RWPE1 (cell line): ENCODE measurements around the gene PLCB2.

Experiments used
- CTCF ChIA-PET: fragments of 350-600 bp; sonication (Branson Sonifier 250); formaldehyde crosslinking; extraction: SDS; loops from one replicate; lab custom pipeline; 2021; lab: Yijun Ruan, JAX
- POLR2A ChIA-PET: fragments of 400-600 bp; formaldehyde crosslinking; extraction: SDS; loops from one replicate; lab custom pipeline; 2020; ENCODE audit warnings: antibody characterized with exemption; ENCODE audit not compliant: low non-redundant PET; lab: Yijun Ruan, JAX
- DNase-seq: peaks from one replicate; pipeline ENCODE4 v3.0.0; 2012; ENCODE audit warnings: low spot score
- H3K27ac ChIP-seq: fragments of 450-650 bp; 2 replicates; pipeline ENCODE4 v1.5.1; 2017
- TF ChIP-seq, protein P1 (sequence below): fragments of 450-650 bp; conservative IDR thresholded peaks from 2 replicates; pipeline ENCODE4 v1.5.1; 2017; ENCODE audit warnings: low read depth, mild to moderate bottlenecking

Gene PLCB2

DNA sequence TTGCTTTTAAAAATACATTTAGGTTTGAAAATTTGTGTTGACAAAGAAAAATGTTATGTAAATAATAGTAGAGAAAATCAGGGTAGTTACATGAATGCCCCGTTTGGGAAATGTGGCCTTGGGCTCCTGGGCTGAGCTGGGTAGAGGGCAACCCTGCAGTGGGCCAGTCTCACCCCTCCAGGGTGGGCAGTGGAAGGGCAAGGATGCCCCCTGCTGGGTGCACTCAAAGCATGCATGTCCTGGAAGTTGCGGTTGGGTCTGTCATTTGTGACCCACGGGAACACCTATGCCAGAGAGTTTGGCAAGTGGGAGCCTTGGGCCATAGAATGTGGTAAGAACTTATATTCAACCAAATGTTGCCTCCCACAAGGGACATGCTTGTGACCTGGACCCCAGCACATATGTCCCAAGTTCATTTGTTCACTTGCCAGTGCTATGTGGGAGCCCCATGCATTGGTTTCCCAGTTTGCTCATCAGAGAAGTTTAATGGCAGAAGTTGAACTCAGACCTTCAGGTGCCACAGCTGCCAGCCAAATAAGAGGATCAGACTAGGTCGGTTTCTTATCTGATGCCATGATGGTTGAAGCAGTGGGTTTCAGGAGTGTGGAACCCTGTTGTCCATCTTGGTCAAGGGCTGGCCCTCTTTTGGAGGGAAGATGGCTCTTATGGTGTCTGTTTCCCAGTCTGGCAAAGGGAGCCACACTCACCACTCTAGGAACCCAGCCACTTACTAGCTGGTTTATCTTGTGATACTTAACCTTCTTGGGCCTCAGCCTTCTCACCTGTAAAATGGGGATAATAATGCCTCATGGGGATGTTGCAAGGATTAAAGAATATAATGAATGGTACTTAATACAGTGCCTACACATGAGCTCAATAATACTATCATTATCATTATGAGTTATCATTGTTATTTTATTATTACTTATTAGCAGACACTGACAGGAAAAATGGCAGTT lies 2.5 kb upstream of the PLCB2 start:
- no peak overlapping the region for H3K27ac ChIP-seq
- ChIA-PET CTCF (interaction anchor here (0.6 to 1.9 kb wide), 12 partner anchors 9 to 244 kb away, joined by 3 to 6 read pairs (median 3); no protein-coding TSS in a partner anchor), POLR2A (no interaction called here)
- no peak for DNase-seq
- TF ChIP-seq, protein P1, sequence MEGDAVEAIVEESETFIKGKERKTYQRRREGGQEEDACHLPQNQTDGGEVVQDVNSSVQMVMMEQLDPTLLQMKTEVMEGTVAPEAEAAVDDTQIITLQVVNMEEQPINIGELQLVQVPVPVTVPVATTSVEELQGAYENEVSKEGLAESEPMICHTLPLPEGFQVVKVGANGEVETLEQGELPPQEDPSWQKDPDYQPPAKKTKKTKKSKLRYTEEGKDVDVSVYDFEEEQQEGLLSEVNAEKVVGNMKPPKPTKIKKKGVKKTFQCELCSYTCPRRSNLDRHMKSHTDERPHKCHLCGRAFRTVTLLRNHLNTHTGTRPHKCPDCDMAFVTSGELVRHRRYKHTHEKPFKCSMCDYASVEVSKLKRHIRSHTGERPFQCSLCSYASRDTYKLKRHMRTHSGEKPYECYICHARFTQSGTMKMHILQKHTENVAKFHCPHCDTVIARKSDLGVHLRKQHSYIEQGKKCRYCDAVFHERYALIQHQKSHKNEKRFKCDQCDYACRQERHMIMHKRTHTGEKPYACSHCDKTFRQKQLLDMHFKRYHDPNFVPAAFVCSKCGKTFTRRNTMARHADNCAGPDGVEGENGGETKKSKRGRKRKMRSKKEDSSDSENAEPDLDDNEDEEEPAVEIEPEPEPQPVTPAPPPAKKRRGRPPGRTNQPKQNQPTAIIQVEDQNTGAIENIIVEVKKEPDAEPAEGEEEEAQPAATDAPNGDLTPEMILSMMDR: peak; percentile 50

DNA sequence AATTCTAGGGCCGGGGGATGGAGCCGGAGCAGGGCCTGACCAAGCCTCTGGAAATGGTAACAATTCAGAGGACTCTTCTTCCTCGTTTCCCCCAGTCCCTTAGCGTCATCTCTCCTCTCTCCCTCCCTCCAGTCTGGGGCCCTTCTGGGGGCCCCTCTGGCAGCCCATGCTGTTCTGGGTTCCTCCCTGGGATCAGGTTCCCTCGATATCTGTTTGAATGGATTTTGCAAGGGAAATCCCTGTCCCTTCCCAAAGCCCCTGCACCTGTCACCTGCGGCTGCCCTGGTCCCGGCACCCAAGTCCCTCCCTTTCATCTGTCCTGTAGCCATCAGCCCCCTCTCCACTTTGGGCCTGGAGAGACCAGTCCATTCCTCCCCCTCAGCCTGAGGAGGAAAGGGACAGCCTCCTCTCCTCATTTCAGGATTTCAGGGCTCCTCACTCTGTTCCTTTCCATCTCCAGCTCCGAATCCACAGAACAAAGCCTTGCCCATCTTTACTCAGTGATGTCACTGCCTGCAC lies 1.7 kb upstream of the PLCB2 start:
- ChIA-PET POLR2A (no interaction called here), CTCF (interaction anchor here (0.6 to 1.9 kb wide), 10 partner anchors 8 to 232 kb away, joined by 3 to 6 read pairs (median 3); no protein-coding TSS in a partner anchor)
- no peak overlapping the region for H3K27ac ChIP-seq
- TF ChIP-seq, protein P1: no peak
- DNase-seq: no peak

DNA sequence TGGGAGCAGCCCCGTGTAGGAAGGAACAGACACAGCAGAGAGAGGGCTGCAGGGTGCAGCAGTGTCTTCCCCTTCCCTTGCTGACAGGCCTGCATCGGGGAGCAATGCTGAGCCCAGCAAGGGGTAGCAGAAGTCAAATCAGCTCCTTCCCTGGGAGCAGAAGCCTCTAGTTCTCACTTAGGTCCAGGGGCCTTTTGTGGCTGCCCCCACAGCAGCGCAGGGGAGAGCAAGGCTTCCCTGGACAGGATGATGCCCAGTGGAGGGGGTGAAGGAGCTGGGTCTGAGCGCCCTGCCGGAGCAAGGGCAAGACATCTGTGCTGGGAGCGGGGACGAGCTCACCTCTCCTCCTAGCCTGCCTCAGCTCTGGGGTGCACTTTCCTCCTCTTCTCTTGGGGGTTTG lies 827 bp downstream of the PLCB2 start:
- ChIA-PET POLR2A (interaction anchor here (0.6 kb wide), 1 partner anchor 16 kb away, joined by 3 read pairs; no protein-coding TSS in a partner anchor), CTCF (interaction anchor here (0.8 to 2.8 kb wide), 4 partner anchors 13 to 61 kb away, joined by 3 to 10 read pairs (median 4); no protein-coding TSS in a partner anchor)
- TF ChIP-seq, protein P1: no peak
- no peak overlapping the region for H3K27ac ChIP-seq
- DNase-seq: no peak

DNA sequence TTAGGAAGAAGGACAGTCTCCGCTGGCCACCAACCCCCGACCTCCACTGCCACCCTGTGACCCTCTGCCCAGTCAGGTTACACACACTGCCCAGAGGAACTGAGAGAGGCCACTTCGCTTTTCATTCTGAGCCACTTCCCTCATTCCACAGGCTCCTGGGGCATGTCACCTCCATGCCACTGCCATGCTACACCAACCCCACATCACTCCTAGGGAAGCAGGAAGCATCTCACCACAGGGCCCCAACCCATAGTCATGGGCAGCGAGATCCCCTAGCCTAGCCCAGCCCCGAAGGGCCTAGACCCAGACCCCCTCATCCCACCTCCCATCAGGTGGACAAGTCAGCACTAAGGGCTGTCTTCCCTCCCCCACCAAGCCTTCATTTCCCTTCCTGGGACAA lies 1.4 kb downstream of the PLCB2 start:
- CTCF ChIA-PET: interaction anchor here (1.4 to 2.8 kb wide), 2 partner anchors 14 to 27 kb away, joined by 5 to 10 read pairs; no protein-coding TSS in a partner anchor
- no peak overlapping the region for H3K27ac ChIP-seq
- POLR2A ChIA-PET: interaction anchor here (0.6 kb wide), 1 partner anchor 16 kb away, joined by 3 read pairs; no protein-coding TSS in a partner anchor

DNA sequence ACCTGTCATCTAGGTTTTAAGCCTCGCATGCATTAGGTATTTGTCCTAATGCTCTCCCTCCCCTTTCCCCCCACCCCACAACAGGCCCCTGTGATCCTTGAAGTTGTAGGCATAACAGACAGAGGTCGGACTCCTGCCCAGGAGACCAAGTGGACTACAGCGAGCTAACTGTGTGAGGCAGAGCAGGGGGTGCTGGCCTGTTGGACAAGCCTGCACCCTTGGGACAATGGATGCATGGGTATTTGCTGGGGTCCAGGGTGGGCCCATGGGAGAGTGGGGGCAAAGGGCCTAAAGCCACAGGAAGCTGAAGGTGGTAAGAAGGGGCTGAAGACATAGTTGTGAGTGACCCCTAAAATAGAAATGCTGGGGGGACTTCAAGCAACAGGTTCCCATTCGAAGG lies 2.5 kb downstream of the PLCB2 start:
- H3K27ac ChIP-seq: no peak overlapping the region
- TF ChIP-seq, protein P1: no peak
- ChIA-PET CTCF (no interaction called here), POLR2A (no interaction called here)
- DNase-seq: no peak

More for the DNA sequence above, 1.4 kb downstream of the PLCB2 start:
- TF ChIP-seq, protein P1: no peak
- DNase-seq: no peak

- ChIA-PET POLR2A (interaction anchor here (0.6 to 0.8 kb wide), 2 partner anchors 19 to 94 kb away, joined by 3 to 10 read pairs; no protein-coding TSS in a partner anchor), CTCF (interaction anchor here (0.7 to 1.1 kb wide), 3 partner anchors 24 to 152 kb away, joined by 3 read pairs; no protein-coding TSS in a partner anchor)
- DNase-seq: no peak
- TF ChIP-seq, protein P1: no peak
- H3K27ac ChIP-seq: no peak overlapping the region
Measured at GRCh38 chr15:40303576-40303975, 4.2 kb downstream of the PLCB2 start.
